WERI-Rb-1 (cell line): Measurements from ENCODE around the gene SEPTIN6.

ENCODE experiments used
- DNase-seq: peaks from one replicate; pipeline ENCODE4 v3.0.0-alpha.2; 2020
- H3K27ac ChIP-seq: fragments of 250-450 bp; sonication (Bioruptor Pico); 2 replicates; pipeline ENCODE4 v1.5.1; 2020; ENCODE audit warnings: mild to moderate bottlenecking, moderate library complexity
- H3K27me3 ChIP-seq: fragments of 250-450 bp; sonication (Bioruptor Pico); 2 replicates; pipeline ENCODE4 v1.5.1; 2021; ENCODE audit warnings: mild to moderate bottlenecking, low read depth, moderate library complexity; ENCODE audit not compliant: insufficient read depth, severe bottlenecking
- H3K36me3 ChIP-seq: fragments of 250-450 bp; sonication (Bioruptor Pico); 2 replicates; pipeline ENCODE4 v1.5.1; 2020; ENCODE audit warnings: mild to moderate bottlenecking, moderate library complexity
- H3K4me3 ChIP-seq: 2 replicates; pipeline ENCODE4 v1.5.1; 2011; ENCODE audit warnings: low read depth, mild to moderate bottlenecking, control low read depth, low read length
- H3K9me3 ChIP-seq: fragments of 250-450 bp; sonication (Bioruptor Pico); 2 replicates; pipeline ENCODE4 v1.5.1; 2021; ENCODE audit warnings: mild to moderate bottlenecking, moderate library complexity; ENCODE audit not compliant: severe bottlenecking
- TF ChIP-seq, protein P1 (sequence below): IDR thresholded peaks from 2 replicates; pipeline ENCODE4 v1.5.1; 2011; ENCODE audit warnings: low read depth, mild to moderate bottlenecking, control low read depth, inconsistent platforms, low read length

The SEPTIN6 gene

DNA sequence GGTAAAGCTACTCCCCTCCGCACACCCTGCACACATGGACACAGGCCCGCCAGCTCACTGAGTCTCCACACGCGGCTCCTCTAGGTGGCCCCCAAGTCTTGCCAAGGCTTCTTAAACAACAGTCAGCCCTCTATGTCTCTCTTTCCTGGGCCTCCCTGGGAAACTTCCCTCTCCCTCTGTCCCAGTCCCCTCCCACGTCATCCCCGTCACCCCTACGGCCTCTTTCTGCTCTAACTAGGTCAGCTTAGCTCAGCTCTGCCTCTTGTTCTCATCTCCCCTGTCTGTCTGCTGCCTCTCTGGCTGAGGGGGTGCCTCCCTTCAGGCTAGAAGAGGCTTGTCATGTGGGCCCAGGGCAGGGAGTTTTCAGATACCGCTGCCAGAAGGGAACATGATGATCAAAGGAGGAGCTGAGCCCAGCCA, 38.8 kb downstream of the SEPTIN6 start:
- H3K4me3 ChIP-seq: no peak overlapping the region
- H3K36me3 ChIP-seq: no peaks in the 10 kb centered on the region
- no peaks in the 10 kb centered on the region for H3K9me3 ChIP-seq
- H3K27ac ChIP-seq: no peak overlapping the region
- H3K27me3 ChIP-seq: peaks cover 3% of the 10 kb centered on the region
- TF ChIP-seq, protein P1, sequence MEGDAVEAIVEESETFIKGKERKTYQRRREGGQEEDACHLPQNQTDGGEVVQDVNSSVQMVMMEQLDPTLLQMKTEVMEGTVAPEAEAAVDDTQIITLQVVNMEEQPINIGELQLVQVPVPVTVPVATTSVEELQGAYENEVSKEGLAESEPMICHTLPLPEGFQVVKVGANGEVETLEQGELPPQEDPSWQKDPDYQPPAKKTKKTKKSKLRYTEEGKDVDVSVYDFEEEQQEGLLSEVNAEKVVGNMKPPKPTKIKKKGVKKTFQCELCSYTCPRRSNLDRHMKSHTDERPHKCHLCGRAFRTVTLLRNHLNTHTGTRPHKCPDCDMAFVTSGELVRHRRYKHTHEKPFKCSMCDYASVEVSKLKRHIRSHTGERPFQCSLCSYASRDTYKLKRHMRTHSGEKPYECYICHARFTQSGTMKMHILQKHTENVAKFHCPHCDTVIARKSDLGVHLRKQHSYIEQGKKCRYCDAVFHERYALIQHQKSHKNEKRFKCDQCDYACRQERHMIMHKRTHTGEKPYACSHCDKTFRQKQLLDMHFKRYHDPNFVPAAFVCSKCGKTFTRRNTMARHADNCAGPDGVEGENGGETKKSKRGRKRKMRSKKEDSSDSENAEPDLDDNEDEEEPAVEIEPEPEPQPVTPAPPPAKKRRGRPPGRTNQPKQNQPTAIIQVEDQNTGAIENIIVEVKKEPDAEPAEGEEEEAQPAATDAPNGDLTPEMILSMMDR: peak; percentile 20; the same call in 1 of the 2 replicates
- peak; percentile 34 for DNase-seq

- no peak for DNase-seq
- TF ChIP-seq, protein P1: no peak
- no peak overlapping the region for H3K27ac ChIP-seq
Observed at GRCh38 chrX:119648421-119648775, 44.6 kb downstream of the SEPTIN6 start.

DNA sequence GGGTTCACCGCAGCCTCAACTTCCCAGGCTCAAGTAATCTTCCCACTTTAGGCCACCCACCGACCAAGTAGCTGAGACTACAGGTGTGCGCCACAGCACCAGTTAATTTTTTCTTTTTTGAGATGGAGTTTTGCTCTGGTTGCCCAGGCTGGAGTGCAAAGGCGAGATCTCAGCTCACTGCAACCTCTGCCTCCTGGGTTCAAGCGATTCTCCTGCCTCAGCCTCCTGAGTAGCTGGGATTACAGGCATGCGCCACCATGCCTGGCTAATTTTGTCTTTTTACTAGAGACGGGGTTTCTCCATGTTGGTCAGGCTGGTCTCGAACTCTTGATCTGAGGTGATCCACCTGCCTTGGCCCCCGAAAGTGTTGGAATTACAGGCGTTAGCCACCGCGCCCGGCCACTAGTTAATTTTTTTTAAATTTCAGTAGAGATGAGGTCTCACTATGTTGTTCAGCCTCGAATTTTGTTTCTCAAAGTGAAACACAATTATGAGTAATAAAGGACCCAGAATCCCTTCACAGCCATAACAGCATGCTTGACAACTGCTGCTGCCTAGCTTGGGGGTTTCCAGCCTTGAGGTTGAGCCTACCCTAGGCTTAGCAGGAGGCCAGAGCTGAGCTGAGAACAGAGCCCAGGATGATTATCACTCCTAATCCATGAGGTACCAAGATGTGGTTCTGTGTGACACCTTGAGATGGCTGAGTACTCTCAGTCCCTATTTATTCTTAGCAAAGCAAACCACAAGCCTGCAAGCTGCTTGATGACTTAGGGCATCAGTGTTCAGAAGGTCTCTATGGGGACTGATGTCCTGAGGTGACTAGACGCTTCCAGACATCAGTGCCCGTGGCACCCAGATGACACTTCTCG, 45.2 kb downstream of the SEPTIN6 start:
- Histone ChIP-seq H3K4me3 (no peak overlapping the region), H3K36me3 (no peaks in the 10 kb centered on the region), H3K27me3 (peaks cover 3% of the 10 kb centered on the region), H3K27ac (no peak overlapping the region), H3K9me3 (no peaks in the 10 kb centered on the region)
- TF ChIP-seq, protein P1: no peak
- no peak for DNase-seq

More at GRCh38 chrX:119648421-119648775, 44.6 kb downstream of the SEPTIN6 start:
- H3K36me3 ChIP-seq: no peaks in the 10 kb centered on the region
- peaks cover 3% of the 10 kb centered on the region for H3K27me3 ChIP-seq
- H3K9me3 ChIP-seq: no peaks in the 10 kb centered on the region
- H3K4me3 ChIP-seq: no peak overlapping the region

- Histone ChIP-seq H3K4me3 (no peak overlapping the region), H3K27me3 (no peaks in the 10 kb centered on the region), H3K9me3 (no peaks in the 10 kb centered on the region), H3K27ac (no peak overlapping the region), H3K36me3 (no peaks in the 10 kb centered on the region)
- DNase-seq: no peak
- TF ChIP-seq, protein P1: no peak
Observed at GRCh38 chrX:119647089-119647488, 45.9 kb downstream of the SEPTIN6 start.

GRCh38 chrX:119646515-119646914, 46.5 kb downstream of the SEPTIN6 start:
- DNase-seq: no peak
- Histone ChIP-seq H3K36me3 (no peaks in the 10 kb centered on the region), H3K27ac (no peak overlapping the region), H3K27me3 (peaks cover 2% of the 10 kb centered on the region), H3K9me3 (no peaks in the 10 kb centered on the region), H3K4me3 (no peak overlapping the region)
- TF ChIP-seq, protein P1: no peak
